ENCODE data around the gene GPR160. TPM values are rescaled to one million over a fixed set of nuclear protein-coding genes. Genes with fewer than 3 reads are reported as not detected.

Gene GPR160
- total RNA-seq, 6 donors from 2014 or later, result 11.5 to 49.7 (median 34.1) TPM

DNA sequence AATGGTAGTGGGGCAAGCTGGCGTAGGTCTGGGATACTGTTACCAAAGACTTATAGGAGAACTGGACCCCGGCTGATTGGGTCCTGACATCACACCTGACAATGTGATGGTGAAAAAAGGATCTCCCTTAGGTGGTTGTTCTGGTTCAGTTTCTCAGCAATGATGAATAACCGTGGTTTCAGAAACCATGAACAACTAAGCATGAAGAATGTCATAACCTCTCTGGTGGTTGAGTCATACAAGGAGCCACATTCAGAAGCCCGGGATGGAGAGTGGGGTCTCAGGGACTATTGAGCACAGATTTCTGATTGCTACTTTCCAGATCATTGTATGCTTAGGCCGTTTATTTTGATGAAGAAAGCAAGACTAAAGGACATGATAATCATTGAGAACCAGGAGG, 17.4 kb downstream of the GPR160 start:
- ATAC-seq (ENCODE audit: low FRiP score in 2 of 2) (no peak), DNase-seq (no peak)
- peaks cover under 1 to 9% (median 5%) of the 10 kb centered on the region in 4 donors for H3K4me1 ChIP-seq
- H3K27ac ChIP-seq, result no peak overlapping the region
- 71 to 82% methylated on average over 5 of the region's 5 CpGs for WGBS, 2 donors
- no peaks in the 10 kb centered on the region for H3K27me3 ChIP-seq
- no peak for TF ChIP-seq EP300 (IDR thresholded peaks at IDR 0.05)
- TF ChIP-seq, protein P1, sequence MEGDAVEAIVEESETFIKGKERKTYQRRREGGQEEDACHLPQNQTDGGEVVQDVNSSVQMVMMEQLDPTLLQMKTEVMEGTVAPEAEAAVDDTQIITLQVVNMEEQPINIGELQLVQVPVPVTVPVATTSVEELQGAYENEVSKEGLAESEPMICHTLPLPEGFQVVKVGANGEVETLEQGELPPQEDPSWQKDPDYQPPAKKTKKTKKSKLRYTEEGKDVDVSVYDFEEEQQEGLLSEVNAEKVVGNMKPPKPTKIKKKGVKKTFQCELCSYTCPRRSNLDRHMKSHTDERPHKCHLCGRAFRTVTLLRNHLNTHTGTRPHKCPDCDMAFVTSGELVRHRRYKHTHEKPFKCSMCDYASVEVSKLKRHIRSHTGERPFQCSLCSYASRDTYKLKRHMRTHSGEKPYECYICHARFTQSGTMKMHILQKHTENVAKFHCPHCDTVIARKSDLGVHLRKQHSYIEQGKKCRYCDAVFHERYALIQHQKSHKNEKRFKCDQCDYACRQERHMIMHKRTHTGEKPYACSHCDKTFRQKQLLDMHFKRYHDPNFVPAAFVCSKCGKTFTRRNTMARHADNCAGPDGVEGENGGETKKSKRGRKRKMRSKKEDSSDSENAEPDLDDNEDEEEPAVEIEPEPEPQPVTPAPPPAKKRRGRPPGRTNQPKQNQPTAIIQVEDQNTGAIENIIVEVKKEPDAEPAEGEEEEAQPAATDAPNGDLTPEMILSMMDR (IDR thresholded peaks at IDR 0.05), result no peak
- TF ChIP-seq POLR2A (IDR thresholded peaks at IDR 0.05), result no peak
- no peak for TF ChIP-seq POLR2AphosphoS5 (IDR thresholded peaks at IDR 0.05)
- no peaks in the 10 kb centered on the region for H3K9me3 ChIP-seq
- no peak overlapping the region for H3K4me3 ChIP-seq
- H3K36me3 ChIP-seq, result no peaks in the 10 kb centered on the region

- H3K9me3 ChIP-seq, result no peaks in the 10 kb centered on the region
- H3K27me3 ChIP-seq, result no peaks in the 10 kb centered on the region
- H3K4me1 ChIP-seq, result peaks cover 0 to 9% (median 4%) of the 10 kb centered on the region in 4 donors
- H3K27ac ChIP-seq, result no peak overlapping the region
- DNase-seq (no peak), ATAC-seq (ENCODE audit: low FRiP score in 2 of 2) (no peak)
- H3K36me3 ChIP-seq, result no peaks in the 10 kb centered on the region
- H3K4me3 ChIP-seq, result no peak overlapping the region
- WGBS, 2 donors, result 83 to 92% methylated on average over 3 of the region's 3 CpGs
- TF ChIP-seq, protein P1 (IDR thresholded peaks at IDR 0.05), result no peak
- no peak for TF ChIP-seq POLR2A (IDR thresholded peaks at IDR 0.05)
- TF ChIP-seq POLR2AphosphoS5 (IDR thresholded peaks at IDR 0.05), result no peak
- TF ChIP-seq EP300 (IDR thresholded peaks at IDR 0.05), result no peak
These were observed 19.1 kb downstream of the GPR160 start for GRCh38 chr3:170056710-170057454.

DNA sequence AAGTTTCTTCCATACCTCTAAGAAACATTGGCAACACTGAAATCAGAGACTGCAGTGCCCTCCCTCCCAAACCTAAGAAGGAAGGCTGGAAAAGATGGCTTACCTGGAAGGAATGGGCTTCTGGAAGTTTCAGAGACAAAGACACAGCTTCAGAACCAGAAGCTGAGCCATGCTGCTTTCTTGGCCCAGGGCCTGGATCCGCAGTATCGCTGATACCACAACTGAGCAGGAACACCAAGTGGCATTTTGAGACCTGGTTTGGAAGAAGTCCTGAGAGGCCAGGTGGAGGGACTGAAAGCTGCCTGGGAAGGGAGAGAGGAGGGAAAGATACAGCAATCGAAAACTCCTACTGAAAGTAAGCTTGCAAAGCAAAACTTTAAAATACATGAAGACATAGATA, 19.8 kb downstream of the GPR160 start:
- Histone ChIP-seq H3K36me3 (no peaks in the 10 kb centered on the region), H3K4me3 (no peak overlapping the region), H3K27ac (no peak overlapping the region), H3K4me1 (peaks cover 0 to 9% (median 4%) of the 10 kb centered on the region in 4 donors), H3K9me3 (no peaks in the 10 kb centered on the region), H3K27me3 (no peaks in the 10 kb centered on the region)
- WGBS, 2 donors, result 61 to 70% methylated on average over 3 of the region's 3 CpGs
- TF ChIP-seq POLR2A (IDR thresholded peaks at IDR 0.05) (no peak), POLR2AphosphoS5 (IDR thresholded peaks at IDR 0.05) (no peak), EP300 (IDR thresholded peaks at IDR 0.05) (no peak)
- TF ChIP-seq, protein P1 (IDR thresholded peaks at IDR 0.05), result no peak
- ATAC-seq (ENCODE audit: low FRiP score in 2 of 2) (no peak), DNase-seq (peak in 1 of 2 donors; percentile 57)

DNA sequence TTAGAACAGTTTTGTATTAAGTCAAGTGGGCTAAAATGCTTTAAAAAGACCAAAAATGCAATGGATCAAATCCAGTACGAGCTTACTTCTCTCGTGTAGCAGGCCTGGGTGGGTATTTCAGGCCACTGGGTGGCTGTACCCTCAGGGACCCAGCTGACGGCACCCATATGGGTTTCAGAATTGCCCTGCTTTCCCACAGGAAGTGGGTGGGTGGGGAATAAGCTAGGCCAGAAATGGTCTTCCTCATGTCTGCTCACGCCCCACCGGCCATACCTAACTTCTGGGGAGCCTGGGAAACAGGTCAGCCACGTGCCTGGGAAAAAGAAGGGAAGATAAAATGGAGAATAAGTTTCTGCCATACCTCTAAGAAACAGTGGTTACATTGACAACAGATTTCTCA, 20.3 kb downstream of the GPR160 start:
- H3K27ac ChIP-seq, result no peak overlapping the region
- WGBS, 2 donors, result 75 to 79% methylated on average over 6 of the region's 6 CpGs
- TF ChIP-seq POLR2AphosphoS5 (IDR thresholded peaks at IDR 0.05), result no peak
- no peak for TF ChIP-seq POLR2A (IDR thresholded peaks at IDR 0.05)
- TF ChIP-seq EP300 (IDR thresholded peaks at IDR 0.05), result no peak
- TF ChIP-seq, protein P1 (IDR thresholded peaks at IDR 0.05), result no peak
- H3K4me1 ChIP-seq, result peaks cover 0 to 9% (median 4%) of the 10 kb centered on the region in 4 donors
- no peaks in the 10 kb centered on the region for H3K9me3 ChIP-seq
- no peaks in the 10 kb centered on the region for H3K27me3 ChIP-seq
- H3K36me3 ChIP-seq, result no peaks in the 10 kb centered on the region
- no peak overlapping the region for H3K4me3 ChIP-seq
- DNase-seq, result no peak
- ATAC-seq (ENCODE audit: low FRiP score in 2 of 2), result no peak

GRCh38 chr3:170059447-170059846, 21.7 kb downstream of the GPR160 start:
- no peaks in the 10 kb centered on the region for H3K27me3 ChIP-seq

More at GRCh38 chr3:170059447-170059846, 21.7 kb downstream of the GPR160 start:
- DNase-seq (no peak), ATAC-seq (ENCODE audit: low FRiP score in 2 of 2) (no peak)
- TF ChIP-seq POLR2AphosphoS5 (IDR thresholded peaks at IDR 0.05) (no peak), EP300 (IDR thresholded peaks at IDR 0.05) (no peak), POLR2A (IDR thresholded peaks at IDR 0.05) (no peak)
- TF ChIP-seq, protein P1 (IDR thresholded peaks at IDR 0.05), result no peak
- Histone ChIP-seq H3K27ac (no peak overlapping the region), H3K36me3 (no peaks in the 10 kb centered on the region), H3K4me1 (peaks cover 0 to 9% (median 4%) of the 10 kb centered on the region in 4 donors), H3K4me3 (no peak overlapping the region), H3K9me3 (no peaks in the 10 kb centered on the region)
- 86 to 91% methylated on average over 1 of the region's 1 CpG for WGBS, 2 donors
